ENCODE measurements around the gene SSC4D.
"Not testable (repeated sequence)": the region's sequence is repeated elsewhere in the genome, so short reads cannot be mapped to it uniquely, and the experiment has no call there.

SSC4D gene

DNA sequence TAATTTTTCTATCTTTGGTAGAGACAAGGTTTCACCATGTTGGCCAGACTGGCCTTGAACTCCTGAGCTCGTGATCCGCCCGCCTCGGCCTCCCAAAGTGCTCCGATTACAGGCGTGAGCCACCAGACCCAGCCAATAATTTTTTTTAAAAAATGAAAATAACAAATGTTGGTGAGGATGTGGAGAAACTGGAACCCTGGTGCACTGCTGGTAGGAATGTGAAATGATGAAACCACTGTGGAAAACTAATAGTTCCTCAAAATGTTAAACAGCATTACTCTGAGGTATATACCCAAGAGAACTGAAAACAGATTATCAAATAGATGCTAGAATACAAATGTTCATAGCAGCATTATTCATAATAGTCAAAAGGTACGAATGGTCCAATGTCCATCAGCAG is 27.7 kb downstream of the SSC4D start:
- no peak for DNase-seq

DNA sequence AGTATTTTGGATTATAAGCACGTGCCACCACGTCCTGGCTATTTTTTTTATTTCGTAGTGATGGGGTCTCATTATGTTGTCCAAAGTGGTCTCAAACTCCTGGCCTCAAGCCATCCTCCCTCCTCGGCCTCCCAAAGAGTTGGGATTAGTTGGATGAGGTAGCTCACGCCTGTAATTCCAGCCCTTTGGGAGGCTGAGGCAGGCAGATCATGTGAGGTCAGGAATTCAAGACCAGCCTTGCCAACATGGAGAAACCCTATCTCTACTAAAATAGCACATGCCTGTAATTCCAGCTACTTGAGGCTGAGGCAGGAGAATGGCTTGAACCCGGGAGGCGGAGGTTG is 28.9 kb downstream of the SSC4D start:
- DNase-seq = no peak

DNA sequence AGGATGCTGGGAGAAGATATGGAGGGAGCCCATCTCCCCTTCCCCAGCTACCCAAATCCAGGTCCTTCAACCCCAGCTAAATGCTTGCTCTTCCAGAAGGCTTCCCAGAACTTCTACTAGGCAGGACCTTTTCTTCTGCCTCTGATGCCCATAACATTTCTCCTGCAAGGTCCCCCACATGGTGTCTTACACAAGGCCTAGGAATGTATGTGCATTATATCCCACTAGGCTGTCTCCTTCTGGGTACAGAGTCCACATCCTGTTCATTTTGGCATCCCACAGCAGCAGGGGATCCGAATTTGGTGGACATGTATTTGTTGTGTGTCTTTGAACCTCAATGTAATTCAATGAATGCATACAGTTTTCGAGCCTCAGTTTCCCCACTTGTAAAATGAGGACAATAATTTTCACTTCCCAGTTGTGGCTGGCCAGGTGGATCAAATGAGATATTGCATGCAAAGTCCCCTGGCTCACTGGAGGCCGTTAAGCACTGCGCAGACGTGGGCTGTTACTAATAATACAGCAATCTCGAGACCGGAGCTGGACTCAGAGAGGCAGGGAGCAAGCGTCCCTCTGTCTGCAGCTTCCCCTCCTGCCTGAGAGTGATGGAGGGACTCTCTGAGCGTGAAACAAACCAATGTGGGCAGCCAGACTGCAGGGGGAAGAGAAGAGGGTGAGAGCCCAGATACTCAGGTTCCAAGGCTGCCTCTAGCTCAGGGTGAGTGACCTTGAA is 32.1 kb downstream of the SSC4D start:
- DNase-seq = no peak

DNA sequence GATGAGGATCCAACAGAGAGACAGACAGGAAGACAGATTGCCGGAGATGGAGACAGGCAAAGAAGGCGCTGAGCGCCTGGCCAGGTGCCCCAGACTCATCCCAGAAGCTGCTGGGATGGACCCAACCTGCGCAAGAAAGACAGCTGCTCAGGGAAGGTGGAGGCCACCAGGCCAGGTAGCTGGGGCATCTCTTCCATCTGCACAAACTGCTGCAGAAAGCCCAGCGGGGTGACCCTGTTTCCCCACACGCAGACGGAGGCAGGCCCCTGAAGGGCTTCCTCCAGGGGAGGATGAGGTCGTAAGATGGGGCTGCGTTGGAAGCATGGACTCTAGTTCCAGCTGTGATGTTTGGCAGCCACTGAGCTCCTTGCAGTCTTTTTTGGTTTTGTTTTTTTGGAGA is 34.2 kb downstream of the SSC4D start:
- DNase-seq = no peak

DNA sequence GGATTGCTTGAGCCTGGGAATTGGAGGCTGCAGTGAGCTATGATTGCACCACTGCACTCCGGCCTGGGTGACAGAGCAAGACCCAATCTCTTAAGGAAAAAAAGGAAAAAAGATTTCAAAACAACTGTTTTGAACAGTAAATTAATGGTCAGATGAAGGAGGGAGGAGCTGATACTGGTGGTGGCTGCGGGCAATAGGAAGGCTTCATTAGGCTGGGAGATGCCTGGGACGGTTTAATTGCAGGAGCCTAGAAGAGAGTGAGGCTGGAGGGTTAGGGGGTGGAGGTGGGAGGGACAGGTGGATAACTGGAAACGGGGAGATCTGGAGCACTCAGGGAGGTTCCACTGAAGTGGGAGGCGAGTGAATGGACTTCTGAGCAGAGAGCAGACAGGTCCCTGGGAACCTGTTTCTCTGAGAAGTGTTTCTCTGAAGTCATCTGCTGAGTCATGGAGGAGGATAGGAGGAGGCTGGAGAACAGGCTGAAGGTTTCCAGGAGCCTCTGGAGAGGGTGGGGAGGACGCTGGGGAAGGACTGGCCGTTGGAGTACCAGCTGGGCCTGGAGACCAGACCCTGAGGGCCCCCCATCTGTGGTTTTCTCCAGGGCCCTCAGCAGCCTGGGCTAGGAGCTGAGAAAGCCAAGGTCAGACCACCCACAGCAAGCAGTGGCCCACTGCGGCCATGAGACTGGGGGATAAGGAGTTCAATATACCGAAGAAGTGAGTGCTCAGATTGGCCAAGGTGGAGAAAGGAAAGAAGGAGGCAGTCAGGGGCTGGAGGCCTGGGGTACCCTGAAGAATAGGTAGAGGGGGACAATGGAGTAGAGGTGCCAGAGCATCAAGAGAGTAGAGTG is 36.3 kb downstream of the SSC4D start:
- no peak for DNase-seq

DNA sequence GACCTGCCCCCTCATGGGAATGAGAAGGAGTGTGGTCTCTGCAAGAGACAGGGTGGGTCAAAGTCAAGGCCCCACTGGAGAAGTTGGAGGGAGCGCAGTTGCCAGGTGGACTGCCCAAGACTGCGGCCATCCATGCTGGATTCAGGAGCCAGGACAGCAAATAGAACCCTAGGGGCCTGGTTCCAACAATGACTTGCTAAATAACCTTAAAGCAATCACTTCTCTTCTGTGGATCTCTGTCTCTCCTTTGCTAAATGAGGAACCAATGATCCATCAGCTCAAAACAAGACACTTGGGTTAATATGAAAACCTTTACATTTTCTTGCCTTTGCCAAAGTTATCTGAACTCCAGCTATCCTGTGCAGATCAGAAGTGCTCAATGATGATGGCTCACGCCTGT is 38.1 kb downstream of the SSC4D start:
- no peak for DNase-seq

DNA sequence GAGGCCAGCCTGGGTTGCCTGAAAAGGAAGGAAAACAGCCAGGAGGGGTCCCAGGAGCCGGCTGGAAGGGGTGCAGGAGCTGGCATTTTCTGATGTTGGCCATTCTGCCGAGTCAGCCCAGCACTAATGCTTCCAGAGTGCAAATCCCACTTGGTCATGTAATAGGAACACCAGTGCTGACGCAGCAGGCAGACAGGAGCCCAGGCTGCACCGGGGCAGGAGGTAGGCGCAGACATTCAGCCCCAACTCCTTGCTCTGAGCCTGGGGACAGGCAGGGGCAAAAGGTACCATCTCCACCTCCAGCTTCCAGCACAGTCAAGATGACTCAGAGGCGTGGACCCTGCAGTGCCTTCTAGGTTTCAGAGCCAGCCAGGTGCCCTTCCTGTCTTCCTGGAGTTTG is 40.5 kb downstream of the SSC4D start:
- DNase-seq = no peak

DNA sequence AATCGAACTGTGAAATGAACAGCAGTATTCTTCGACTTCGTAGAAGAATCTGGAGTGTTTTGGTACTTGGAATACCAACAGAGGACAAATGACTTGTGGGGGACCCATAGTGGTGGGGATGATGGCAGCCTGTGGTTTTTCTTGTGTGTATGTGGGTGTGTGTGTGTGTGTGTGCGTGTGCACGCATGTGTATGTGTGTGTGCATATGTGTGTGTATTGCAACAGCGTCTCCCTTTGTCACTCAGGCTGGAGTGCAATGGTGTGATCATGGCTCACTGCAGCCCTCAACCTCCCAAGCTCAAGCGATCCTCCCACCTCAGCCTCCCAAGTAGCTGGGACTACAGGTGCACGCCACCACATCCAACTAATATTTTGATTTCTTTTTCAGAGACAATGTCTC is 41.3 kb downstream of the SSC4D start:
- no peak for DNase-seq

DNA sequence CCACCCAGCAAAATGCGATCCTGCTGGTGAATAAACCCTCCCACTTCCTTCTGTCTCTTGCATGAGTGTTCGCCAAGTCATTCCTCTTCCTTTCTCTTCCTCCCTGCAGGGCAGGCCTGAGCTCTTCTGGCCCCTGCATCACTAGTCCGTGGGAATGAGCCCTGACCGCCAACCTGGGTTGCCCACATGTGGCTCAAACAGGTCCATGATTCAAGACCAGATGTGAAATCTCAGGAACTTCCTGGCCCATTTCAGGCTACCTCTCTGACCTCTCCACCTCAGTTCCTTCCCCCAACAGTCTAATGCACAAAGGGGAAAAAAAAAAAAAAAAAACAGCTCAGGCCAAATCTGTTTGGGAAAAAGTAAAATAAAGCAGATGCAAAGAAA is 45.3 kb downstream of the SSC4D start:
- no peak for DNase-seq

DNA sequence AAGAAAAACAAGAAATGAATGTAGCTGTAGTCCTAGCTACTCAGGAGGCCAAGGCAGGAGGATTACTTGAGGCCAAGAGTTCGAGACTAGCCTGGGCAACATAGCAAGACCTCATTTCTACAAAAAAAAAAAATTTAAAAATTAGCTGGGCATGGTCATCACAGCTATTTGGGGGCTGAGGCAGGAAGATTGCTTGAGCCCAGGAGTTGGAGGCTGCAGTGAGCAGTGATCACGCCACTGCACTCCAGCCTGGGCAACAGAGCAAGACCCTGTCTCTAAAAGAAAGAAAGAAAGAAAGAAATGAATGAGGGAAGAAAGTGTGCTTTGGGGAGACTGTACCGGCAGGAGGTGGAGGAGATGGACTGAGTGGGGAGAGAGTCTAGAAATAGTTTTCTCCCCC is 45.7 kb downstream of the SSC4D start:
- DNase-seq = not testable (repeated sequence)

DNA sequence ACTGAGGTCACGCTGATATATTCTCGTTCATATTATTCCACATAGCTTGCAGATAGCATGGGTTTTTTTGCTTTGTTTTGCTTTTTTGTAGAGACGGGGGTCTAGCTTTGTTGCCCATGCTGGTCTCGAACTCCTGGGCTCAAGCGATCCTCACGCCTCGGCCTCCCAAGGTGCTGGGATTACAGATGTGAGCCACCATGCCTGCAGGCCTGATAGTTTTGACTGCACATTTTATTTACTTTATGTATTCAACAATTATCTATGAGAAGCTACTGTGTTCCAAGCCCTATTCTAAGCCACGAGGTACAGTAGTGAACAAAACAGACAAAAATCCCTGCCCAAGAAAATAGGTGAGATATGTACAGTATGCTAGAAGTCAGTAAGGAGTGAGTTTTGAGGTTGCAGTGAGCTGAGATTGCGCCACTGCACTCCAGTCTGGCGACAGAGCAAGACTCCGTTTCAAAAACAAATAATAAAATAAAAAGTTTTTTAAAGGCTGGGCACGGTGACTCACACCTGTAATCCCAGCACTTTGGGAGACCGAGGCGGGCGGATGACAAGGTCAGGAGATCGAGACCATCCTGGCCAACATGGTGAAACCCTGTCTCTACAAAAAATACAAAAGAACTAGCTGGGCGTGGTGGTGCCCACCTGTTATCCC is 49.4 kb downstream of the SSC4D start:
- DNase-seq = no peak

DNA sequence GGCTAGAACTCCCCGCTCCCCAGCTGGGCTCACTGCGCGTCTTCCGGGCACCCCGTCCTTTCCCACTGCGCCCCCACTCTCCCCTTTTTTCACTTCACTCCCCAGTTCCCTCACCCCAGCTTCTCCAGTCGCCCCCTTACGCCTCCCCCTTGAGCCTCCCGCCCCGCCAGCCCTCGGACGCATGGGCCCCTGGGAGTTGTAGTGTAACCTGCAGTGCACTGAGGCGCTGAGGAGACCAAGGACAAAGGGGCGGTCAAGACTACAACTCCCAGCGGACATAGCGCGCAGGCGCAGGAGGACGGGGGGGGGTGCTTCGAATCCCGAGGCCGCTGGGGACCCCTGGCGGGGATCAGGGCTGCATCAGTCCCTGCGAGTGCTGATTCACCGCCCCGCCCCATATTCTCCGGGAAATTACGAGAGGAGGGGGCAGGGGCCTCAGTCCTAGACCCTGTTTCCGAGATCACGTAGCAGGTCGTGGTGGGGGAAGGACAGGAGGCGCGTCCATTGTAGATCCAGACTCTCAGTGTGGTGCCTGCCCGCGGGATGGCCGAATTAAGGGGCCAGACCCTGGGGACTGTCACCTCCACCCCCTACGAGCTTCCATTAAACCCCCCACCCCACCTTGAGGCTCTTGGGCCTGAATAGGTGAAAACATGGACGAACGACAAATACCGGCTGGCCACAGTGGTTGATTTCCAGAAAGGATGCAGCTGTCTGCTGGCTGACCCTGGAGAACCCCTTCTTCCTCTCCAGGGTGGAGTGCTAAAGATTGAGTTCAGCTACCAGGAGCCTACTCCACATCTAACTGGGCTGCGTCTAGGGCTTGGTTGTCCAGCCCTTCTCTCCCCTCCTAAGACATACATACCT is 50.2 kb downstream of the SSC4D start:
- peak; percentile 81 to 89 for DNase-seq

DNA sequence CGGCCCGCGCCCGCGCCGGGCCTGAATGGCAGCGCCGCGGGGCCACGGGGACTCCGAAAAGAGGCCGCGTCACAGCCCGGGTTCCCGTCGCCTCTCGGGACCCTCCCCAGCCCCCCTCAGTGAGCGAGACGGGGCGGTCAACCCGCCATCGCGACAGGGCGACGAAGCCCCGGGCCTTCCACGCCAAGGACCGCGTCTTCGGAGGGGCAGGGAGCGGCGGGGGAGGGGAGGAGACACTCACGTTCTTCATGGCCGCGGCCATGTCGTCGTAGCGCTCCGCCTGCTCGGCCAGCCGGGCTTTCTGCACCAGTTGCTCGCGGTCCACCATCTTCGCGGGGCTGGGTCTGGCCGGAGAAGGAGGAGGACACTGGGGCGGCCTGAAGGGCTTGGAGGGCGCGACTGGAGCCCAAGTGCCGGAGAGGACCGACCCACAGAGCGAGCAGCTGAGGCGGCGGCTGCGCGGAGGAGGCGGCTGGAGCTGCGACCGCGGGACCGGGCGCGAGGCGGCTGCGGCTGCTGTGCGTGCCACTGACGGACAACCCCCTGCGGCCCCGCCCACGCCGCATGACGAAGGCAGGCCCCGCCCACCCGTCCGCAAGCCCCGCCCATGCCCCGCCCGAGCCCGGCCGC is 50.9 kb downstream of the SSC4D start, which contains the start of gene YWHAG:
TSS of gene YWHAG (minus strand) at position 511 of the 630 bp plus-strand sequence. CDS start at position 328, 183 bp downstream.
- peak; percentile 85 to 92 for DNase-seq

DNA sequence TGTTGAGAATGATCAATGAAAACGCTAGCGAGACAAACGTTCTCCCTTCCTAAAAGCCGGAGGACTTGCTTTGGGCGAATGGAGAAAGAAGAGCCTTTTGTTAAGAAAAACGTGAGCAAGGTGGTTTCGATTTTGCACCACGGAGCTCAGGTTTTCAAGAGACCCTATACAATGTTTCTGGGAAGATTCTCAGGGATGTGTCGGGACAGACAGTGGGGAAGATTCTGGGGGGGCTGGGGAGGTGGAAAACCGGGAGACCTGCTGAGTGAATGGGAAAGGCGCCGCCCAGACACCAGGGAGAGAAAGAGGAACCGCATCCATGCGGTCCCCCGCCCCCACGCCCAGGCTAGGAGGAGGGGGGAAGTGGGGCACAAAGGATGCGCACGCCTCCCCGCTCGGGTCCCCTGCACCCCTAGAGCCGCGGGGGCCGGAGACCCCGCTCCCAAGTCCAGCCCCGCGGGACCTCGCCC is 51.5 kb downstream of the SSC4D start:
- DNase-seq = peak in 1 of 2 donors; percentile 35

DNA sequence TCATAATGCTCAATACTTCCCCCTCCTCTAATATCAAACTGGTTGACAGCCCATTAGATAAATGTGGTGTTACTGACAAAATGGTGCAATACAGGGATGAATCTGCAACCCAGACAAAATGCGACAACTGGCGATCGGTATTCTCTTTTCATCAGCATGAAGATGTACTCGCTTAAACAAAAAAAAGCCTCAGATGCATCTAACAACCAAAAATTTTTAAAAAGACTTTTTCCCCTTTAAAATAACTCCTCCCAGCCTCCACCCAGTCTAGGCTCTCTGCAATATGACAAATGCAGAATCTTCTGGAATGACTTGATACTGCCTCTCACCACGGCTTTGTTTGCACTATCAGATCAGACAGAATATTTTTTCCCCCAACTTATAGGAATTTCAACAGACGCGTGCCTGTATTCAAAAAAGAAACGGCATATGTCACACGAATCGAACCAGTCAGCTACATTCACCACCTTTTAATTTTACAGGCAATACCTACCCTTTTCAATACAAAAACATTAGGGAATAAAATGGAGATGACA is 52.0 kb downstream of the SSC4D start:
- no peak for DNase-seq

DNA sequence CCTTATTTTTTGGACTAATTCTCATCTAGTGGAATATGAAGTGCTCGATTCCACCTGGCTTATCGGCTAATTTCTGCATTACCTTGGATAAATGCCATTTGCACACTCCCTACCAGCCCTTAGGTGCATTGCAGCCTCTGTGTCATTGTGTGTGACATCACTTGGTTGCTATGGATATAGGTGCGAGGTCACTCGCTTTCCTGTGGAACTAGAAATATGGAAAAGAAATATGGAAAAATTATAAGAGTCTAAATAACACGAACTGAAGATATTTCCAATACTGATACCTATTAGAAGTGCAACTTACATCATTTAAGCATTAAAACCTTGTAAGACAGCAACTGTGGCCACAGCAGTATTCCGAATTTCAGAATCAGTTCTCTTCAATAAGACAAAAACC is 52.7 kb downstream of the SSC4D start:
- DNase-seq = no peak

DNA sequence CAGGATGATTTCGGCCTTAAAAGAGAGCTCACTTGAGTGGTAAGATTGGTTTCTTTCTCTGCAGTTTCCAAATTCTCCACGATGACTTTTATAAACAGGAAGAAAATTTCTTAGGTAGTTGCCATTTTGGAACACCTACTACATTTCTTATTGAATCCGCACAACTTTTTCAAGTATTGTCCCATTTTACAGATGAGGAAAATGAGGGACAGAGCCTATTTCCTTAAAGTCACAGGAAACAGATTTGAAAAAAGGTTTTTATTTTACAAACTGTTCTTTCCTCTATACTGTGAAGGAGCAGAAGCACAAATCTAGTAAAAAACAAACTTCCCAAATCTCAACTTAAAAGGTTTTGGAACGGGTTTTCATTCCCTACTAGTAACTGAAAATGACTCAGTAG is 53.4 kb downstream of the SSC4D start:
- DNase-seq = no peak

DNA sequence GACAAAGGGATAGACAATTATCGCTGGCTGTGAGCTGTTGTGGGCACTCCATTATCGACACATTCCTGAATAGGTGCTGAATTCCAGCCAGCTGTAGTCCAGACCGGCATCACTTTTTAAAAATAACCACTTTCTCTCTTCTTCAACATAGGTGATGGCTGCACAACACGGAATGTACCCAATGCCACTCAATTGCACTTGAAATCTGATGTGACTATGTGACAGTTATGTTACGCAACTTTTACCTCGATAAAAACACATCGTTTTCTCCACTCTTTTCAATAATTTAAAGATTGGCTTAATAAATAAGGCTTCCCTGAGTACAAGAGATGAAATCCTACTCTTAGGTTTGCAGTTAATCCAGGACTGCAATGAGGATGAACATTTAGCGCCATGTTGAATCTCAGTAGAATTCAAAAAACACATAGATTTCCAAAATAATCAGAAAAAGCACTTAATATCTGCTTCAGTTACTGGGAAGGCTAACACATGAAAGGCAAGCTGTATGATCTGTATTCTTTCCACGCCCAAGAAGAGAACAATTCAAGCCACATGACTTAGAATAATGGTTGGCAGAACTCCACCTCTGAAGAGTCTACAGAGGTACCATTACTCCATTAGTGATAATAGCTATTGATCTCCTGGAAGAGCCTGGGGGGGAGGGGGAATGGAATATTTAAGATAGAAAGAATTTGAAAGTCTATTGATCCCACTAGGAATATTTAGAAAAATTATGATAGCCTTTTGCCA is 54.3 kb downstream of the SSC4D start:
- no peak for DNase-seq

DNA sequence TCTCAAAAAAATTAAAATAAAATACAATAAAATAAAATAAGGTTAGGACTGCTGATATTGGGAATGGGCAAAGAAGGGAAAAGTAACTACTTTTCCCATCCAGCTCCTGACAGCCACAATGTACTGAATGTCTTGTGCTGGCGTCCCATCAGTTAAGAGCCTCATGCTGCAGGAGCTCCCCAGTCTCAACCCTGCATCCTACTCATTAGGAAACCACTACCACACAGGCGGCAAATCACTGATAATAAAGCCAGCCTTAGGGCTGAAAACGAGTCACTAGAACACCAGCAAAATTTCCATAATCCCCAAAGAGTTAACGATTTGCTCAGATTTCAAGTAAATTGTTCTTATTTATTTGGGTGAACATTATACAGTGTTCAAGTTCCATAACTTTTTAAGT is 55.0 kb downstream of the SSC4D start:
- DNase-seq = no peak

DNA sequence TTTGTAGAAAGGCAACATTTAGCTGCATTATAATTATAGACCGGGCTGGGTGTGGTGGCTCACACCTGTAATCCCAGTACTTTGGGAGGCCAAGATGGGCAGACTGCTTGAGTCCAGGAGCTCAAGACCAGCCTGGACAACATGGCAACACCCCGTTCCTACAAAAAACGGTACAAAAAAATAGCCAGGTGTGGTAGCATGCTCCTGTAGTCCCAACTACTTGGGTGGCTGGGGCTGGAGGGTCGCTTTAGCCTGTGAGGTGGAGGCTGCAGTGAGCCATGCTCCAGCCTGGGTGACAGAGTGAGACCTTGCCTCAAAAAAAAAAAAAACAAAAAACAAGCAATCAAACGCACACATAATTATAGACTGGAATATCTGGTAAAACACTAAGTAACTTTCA is 55.8 kb downstream of the SSC4D start:
- no peak for DNase-seq

DNA sequence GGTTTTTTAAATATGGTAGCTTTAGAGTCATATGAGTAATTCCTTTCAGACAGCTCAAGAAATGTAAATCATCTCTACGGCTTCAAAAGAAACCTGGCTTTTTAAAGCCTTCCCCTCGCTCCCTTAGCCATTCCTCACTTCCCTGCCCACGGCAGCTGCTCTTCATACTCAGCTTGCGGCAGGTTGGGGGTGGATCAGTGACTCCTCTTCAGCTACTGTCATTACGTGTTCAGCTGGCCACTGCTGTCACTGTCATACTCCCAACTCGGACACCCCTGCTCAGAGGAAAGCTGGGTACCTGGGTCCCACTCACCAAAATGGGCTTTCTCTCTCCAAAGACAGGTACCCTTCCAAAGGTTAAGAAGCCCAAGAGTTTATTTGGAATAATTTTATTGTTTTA is 57.3 kb downstream of the SSC4D start:
- DNase-seq = no peak

Data from stimulated activated CD4-positive, alpha-beta T cell treated with anti-CD3 and anti-CD28 coated beads, Interleukin-2, amount 100 ng/mL, for 48 hours (primary cell).